Endothelial cell of umbilical vein (primary cell): Measurements from ENCODE around the gene C1orf167. TPM values are rescaled to one million over a fixed set of nuclear protein-coding genes. Genes with fewer than 3 reads are reported as not detected.

Experiments used
- BruUV-seq: library from RNA; stranded (reverse); fragments of 400-500 nt; replicated peaks from 2 replicates; lab custom pipeline; 2021; lab: Mats Ljungman, UMichigan
- CTCF ChIA-PET: fragments of 300-600, 350-600 bp; sonication (Branson Sonifier 250); formaldehyde crosslinking; loops from one replicate; lab custom pipeline; 2021; ENCODE audit warnings: antibody characterized with exemption, inconsistent platforms; lab: Charles Lee
- POLR2A ChIA-PET: fragments of 300-600, 350-600 bp; sonication (Branson Sonifier 250); formaldehyde crosslinking; loops from one replicate; lab custom pipeline; 2021; ENCODE audit warnings: antibody characterized with exemption, inconsistent platforms; lab: Charles Lee
- DNase-seq: peaks from one replicate; pipeline ENCODE4 v3.0.0-alpha.2; 2011; ENCODE audit warnings: low read depth, low spot score
- FAIRE-seq: peaks from 2 replicates; lab custom pipeline; 2011; peaks lifted over from hg19 to GRCh38; lab: Jason Lieb, UNC
- H2AFZ ChIP-seq: 2 replicates; pipeline ENCODE4 v1.6.0; 2012; ENCODE audit warnings: low read depth, low read length, control low read depth, inconsistent platforms
- H3K27ac ChIP-seq: 2 replicates; pipeline ENCODE4 v1.5.1; 2011; ENCODE audit warnings: low read depth, mild to moderate bottlenecking, control low read depth, low read length, moderate library complexity; ENCODE audit not compliant: insufficient read depth
- H3K27me3 ChIP-seq, 2 experiments: 2 replicates each; pipeline versions ENCODE4 v1.6.0 to v1.6.1; 2011; ENCODE audit warnings: low read length in 2 of 2, mixed read lengths in 1 of 2; ENCODE audit not compliant: control insufficient read depth in 2 of 2, insufficient read depth in 2 of 2
- H3K36me3 ChIP-seq, 2 experiments: 2 replicates in 1 of 2; 3 replicates in 1 of 2; pipeline ENCODE4 v1.5.1; 2011; ENCODE audit warnings: low read length in 2 of 2, mild to moderate bottlenecking in 1 of 2, moderate library complexity in 1 of 2; ENCODE audit not compliant: control insufficient read depth in 2 of 2, insufficient read depth in 2 of 2; ENCODE audit errors: extremely low read depth in 1 of 2
- H3K4me1 ChIP-seq: 3 replicates; pipeline ENCODE4 v1.5.1; 2011; ENCODE audit warnings: mild to moderate bottlenecking, low read length; ENCODE audit not compliant: control insufficient read depth, insufficient read depth; ENCODE audit errors: extremely low read depth
- H3K4me2 ChIP-seq: 2 replicates; pipeline ENCODE4 v1.6.1; 2011; ENCODE audit warnings: low read length, control low read depth, mixed read lengths; ENCODE audit not compliant: insufficient read depth
- H3K4me3 ChIP-seq, 3 experiments: fragments of 200-600 bp in 1 of 3; sonication (generic), shearing (Covaris generic) in 1 of 3; replicated peaks in 1 of 3; 2 replicates each; pipeline ENCODE4 v1.5.1; 2011 to 2016; ENCODE audit warnings: control low read depth in 3 of 3, low read length in 3 of 3, mild to moderate bottlenecking in 2 of 3, inconsistent platforms in 1 of 3, low read depth in 1 of 3, moderate library complexity in 1 of 3; ENCODE audit not compliant: insufficient read depth in 1 of 3
- H3K79me2 ChIP-seq: 2 replicates; pipeline ENCODE4 v1.6.0; 2012; ENCODE audit warnings: low read length, inconsistent platforms; ENCODE audit not compliant: control insufficient read depth, insufficient read depth
- H3K9ac ChIP-seq: replicated peaks from 2 replicates; pipeline ENCODE3; 2011; ENCODE audit warnings: low read length, control low read depth; ENCODE audit not compliant: insufficient read depth; ENCODE audit errors: extremely low read depth
- H3K9me1 ChIP-seq: replicated peaks from 3 replicates; pipeline ENCODE4 v1.6.0; 2011; ENCODE audit warnings: mild to moderate bottlenecking, low read length; ENCODE audit not compliant: control insufficient read depth, insufficient read depth; ENCODE audit errors: extremely low read depth
- H3K9me3 ChIP-seq: replicated peaks from 2 replicates; pipeline ENCODE4 v1.5.1; 2012; ENCODE audit warnings: low read length, inconsistent platforms; ENCODE audit not compliant: control insufficient read depth, insufficient read depth
- H4K20me1 ChIP-seq: replicated peaks from 2 replicates; pipeline ENCODE3; 2011; ENCODE audit warnings: mild to moderate bottlenecking, low read length; ENCODE audit not compliant: control insufficient read depth, insufficient read depth; ENCODE audit errors: extremely low read depth
- GATA2 ChIP-seq: IDR thresholded peaks from 2 replicates; pipeline ENCODE4 v1.7.0; 2011; ENCODE audit warnings: low read depth, mild to moderate bottlenecking, moderate library complexity, mixed read lengths, low read length; ENCODE audit not compliant: insufficient read length, insufficient read depth
- JUN ChIP-seq: IDR thresholded peaks from 2 replicates; pipeline ENCODE4 v1.6.1; 2011; ENCODE audit warnings: borderline replicate concordance, low read depth; ENCODE audit not compliant: insufficient read length, insufficient read depth
- POLR2AphosphoS5 ChIP-seq: IDR thresholded peaks from 2 replicates; pipeline ENCODE4 v1.6.1; 2012; ENCODE audit warnings: low read depth, mild to moderate bottlenecking, control low read depth, low read length, moderate library complexity; ENCODE audit not compliant: insufficient read depth
- dilution Hi-C: fragments of 300-500 bp; cut with MboI; formaldehyde crosslinking; loops from one replicate; pipeline ENCODE4 v1.15.0; 2019; ENCODE audit warnings: low sequenced_read_pairs; ENCODE audit not compliant: extremely low pct_ligation_motif_present
- intact Hi-C: fragments of 100-400 bp; cut with micrococcal nuclease; formaldehyde crosslinking; loops from one replicate; pipeline ENCODE4 v1.10.0; 2022
- polyA plus RNA-seq, 4 experiments: library from polyadenylated mRNA; depleted of rRNA in 3 of 4; stranded (reverse) in 3 of 4; unstranded in 1 of 4; fragments of >200 nt; gene quantifications; 2 replicates each; pipeline versions ENCODE4 v1.2.1 to v1.2.3, GENCODE V29; 2011 to 2012; ENCODE audit warnings: missing spikeins in 1 of 4
- total RNA-seq: library from RNA; stranded (reverse); gene quantifications from 2 replicates; pipeline ENCODE4 v1.2.3, GENCODE V29; 2021
- TF ChIP-seq, protein P1 (sequence below): IDR thresholded peaks from 2 replicates; pipeline ENCODE4 v1.6.1; 2011; ENCODE audit not compliant: insufficient read depth, insufficient read length

Gene C1orf167
- total and polyA plus RNA-seq, 2 donors (not counting 3 experiments of a cell fraction or from before 2014, with no cell fraction given), result not detected

DNA sequence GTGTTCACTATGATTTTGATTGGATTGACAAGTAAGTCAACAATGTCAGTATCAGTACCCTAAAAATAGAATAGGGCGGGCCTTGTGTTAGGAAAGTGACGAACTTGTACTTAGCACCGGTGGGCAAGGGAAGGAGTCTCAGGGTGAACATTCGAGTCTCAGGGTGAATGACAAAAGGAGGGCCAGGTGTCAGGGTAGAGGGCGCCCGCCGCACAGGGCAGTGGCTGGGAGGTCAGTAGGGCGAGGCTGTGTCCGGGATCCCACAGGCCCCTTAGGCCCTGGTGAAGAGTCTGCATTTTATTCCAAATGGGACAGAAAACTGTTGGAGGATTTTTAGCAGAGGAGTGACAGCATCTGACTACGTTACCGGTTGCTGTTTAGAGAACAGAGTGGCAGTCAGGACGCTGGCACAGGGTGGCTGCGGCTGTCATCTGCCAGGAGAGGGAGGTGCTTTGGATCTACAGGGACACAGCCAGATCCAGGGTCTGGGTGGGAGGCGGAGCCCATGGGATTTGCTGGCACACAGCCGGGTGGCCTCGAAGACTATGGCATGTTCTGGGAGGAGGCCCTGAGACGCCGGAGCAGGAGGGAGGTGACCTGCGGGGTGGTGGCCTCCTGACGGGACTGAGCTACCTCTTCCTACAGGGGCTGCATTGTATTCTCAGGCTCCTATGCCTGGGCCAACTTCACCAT, 15.1 kb upstream of the C1orf167 start:
- FAIRE-seq (no peak), DNase-seq (no peak)
- Histone ChIP-seq H3K9me3 (no peaks in the 10 kb centered on the region), H3K4me1 (no peaks in the 10 kb centered on the region), H3K9me1 (no peaks in the 10 kb centered on the region), H3K27me3 (no peaks in the 10 kb centered on the region), H3K79me2 (no peaks in the 10 kb centered on the region), H2AFZ (no peak overlapping the region), H3K9ac (no peak overlapping the region), H3K27ac (no peak overlapping the region), H3K36me3 (peaks cover 0 to 7% of the 10 kb centered on the region in 2 experiments), H3K4me2 (no peak overlapping the region), H3K4me3 (no peak overlapping the region), H4K20me1 (no peaks in the 10 kb centered on the region)
- CTCF ChIA-PET, result no interaction called here
- BruUV-seq, result no TSS peak
- dilution Hi-C loops, result no loop called here
- POLR2A ChIA-PET, result no interaction called here
- intact Hi-C loops, result loop anchor here (1.0 kb wide), 1 partner anchor 37 kb away; no protein-coding TSS in a partner anchor
- TF ChIP-seq GATA2, result no peak
- no peak for TF ChIP-seq POLR2AphosphoS5
- TF ChIP-seq JUN, result no peak
- TF ChIP-seq, protein P1, sequence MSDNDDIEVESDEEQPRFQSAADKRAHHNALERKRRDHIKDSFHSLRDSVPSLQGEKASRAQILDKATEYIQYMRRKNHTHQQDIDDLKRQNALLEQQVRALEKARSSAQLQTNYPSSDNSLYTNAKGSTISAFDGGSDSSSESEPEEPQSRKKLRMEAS, result no peak
